ENCODE results near the gene SRD5A2. TPM values are rescaled to one million over a fixed set of nuclear protein-coding genes. Genes with fewer than 3 reads are reported as not detected.

The SRD5A2 gene
- total and polyA plus RNA-seq, 2 experiments from 2014 or later, result not detected

- in situ Hi-C loops (cut with MboI), result no loop called here
- Histone ChIP-seq H3F3A (ENCODE audit: insufficient read depth) (no peaks in the 10 kb centered on the region), H3K4me1 (ENCODE audit: insufficient read depth) (no peaks in the 10 kb centered on the region), H3K4me3 (no peak overlapping the region), H3K4me2 (ENCODE audit: unreplicated experiment) (no peak overlapping the region), H2AFZ (no peak overlapping the region), H3K27ac (no peak overlapping the region), H3K9ac (no peak overlapping the region), H3K36me3 (ENCODE audit: low read depth) (no peaks in the 10 kb centered on the region), H4K20me1 (ENCODE audit: insufficient read depth) (no peaks in the 10 kb centered on the region), H3K79me2 (ENCODE audit: insufficient read depth) (no peaks in the 10 kb centered on the region), H3K9me2 (ENCODE audit: insufficient read depth) (no peaks in the 10 kb centered on the region), H3K27me3 (replicated peaks; ENCODE audit: insufficient read depth) (0 out of 2 replicates have a peak, but pooled peaks cover 3% of the 10 kb centered on the region), H3K9me3 (ENCODE audit: low read depth) (no peaks in the 10 kb centered on the region)
- 85 to 88% methylated on average over 15 of the region's 15 CpGs for WGBS, 2 experiments (ENCODE audit: low coverage in 1 of 2, low lambda C conversion rate in 2 of 2, missing lambda C conversion rate in 2 of 2)
- TF ChIP-seq EZH2phosphoT487 (IDR thresholded peaks at IDR 0.05; ENCODE audit: insufficient read depth, low read depth) (no peak), EZH2 (IDR thresholded peaks at IDR 0.05; ENCODE audit: insufficient read depth, poor library complexity, severe bottlenecking) (no peak)
- DNase-seq, result no peak
Measured at GRCh38 chr2:31526946-31527732, 53.6 kb downstream of the SRD5A2 start.

GRCh38 chr2:31525876-31526275, 54.9 kb downstream of the SRD5A2 start:
- 0 out of 2 replicates have a peak, but pooled peaks cover 3% of the 10 kb centered on the region for H3K27me3 ChIP-seq (replicated peaks; ENCODE audit: insufficient read depth)
- no peaks in the 10 kb centered on the region for H3K36me3 ChIP-seq (ENCODE audit: low read depth)
- no peaks in the 10 kb centered on the region for H3K9me2 ChIP-seq (ENCODE audit: insufficient read depth)
- no peaks in the 10 kb centered on the region for H3F3A ChIP-seq (ENCODE audit: insufficient read depth)
- no peak for TF ChIP-seq EZH2 (IDR thresholded peaks at IDR 0.05; ENCODE audit: insufficient read depth, poor library complexity, severe bottlenecking)
- no peak for TF ChIP-seq EZH2phosphoT487 (IDR thresholded peaks at IDR 0.05; ENCODE audit: insufficient read depth, low read depth)
- H3K4me2 ChIP-seq (ENCODE audit: unreplicated experiment), result no peak overlapping the region
- H3K4me1 ChIP-seq (ENCODE audit: insufficient read depth), result no peaks in the 10 kb centered on the region
- DNase-seq, result no peak
- WGBS, 2 experiments (ENCODE audit: low coverage in 1 of 2, low lambda C conversion rate in 2 of 2, missing lambda C conversion rate in 2 of 2), result 64 to 67% methylated on average over 5 of the region's 5 CpGs
- no peak overlapping the region for H2AFZ ChIP-seq
- H3K4me3 ChIP-seq, result no peak overlapping the region
- no peak overlapping the region for H3K9ac ChIP-seq
- H3K27ac ChIP-seq, result no peak overlapping the region
- H3K9me3 ChIP-seq (ENCODE audit: low read depth), result no peaks in the 10 kb centered on the region
- no peaks in the 10 kb centered on the region for H4K20me1 ChIP-seq (ENCODE audit: insufficient read depth)
- no peaks in the 10 kb centered on the region for H3K79me2 ChIP-seq (ENCODE audit: insufficient read depth)
- in situ Hi-C loops (cut with MboI), result no loop called here

GRCh38 chr2:31524592-31524991, 56.1 kb downstream of the SRD5A2 start:
- Histone ChIP-seq H3K9me3 (ENCODE audit: low read depth) (no peaks in the 10 kb centered on the region), H3F3A (ENCODE audit: insufficient read depth) (no peaks in the 10 kb centered on the region), H2AFZ (no peak overlapping the region), H3K36me3 (ENCODE audit: low read depth) (no peaks in the 10 kb centered on the region), H3K9me2 (ENCODE audit: insufficient read depth) (no peaks in the 10 kb centered on the region), H3K4me1 (ENCODE audit: insufficient read depth) (no peaks in the 10 kb centered on the region), H3K27ac (no peak overlapping the region), H4K20me1 (ENCODE audit: insufficient read depth) (no peaks in the 10 kb centered on the region), H3K9ac (no peak overlapping the region), H3K4me3 (no peak overlapping the region), H3K4me2 (ENCODE audit: unreplicated experiment) (no peak overlapping the region), H3K27me3 (replicated peaks; ENCODE audit: insufficient read depth) (no peaks in the 10 kb centered on the region), H3K79me2 (ENCODE audit: insufficient read depth) (no peaks in the 10 kb centered on the region)
- WGBS, 2 experiments (ENCODE audit: low coverage in 1 of 2, low lambda C conversion rate in 2 of 2, missing lambda C conversion rate in 2 of 2), result 94 to 95% methylated on average over 4 of the region's 4 CpGs
- no peak for DNase-seq
- in situ Hi-C loops (cut with MboI), result no loop called here
- TF ChIP-seq EZH2 (IDR thresholded peaks at IDR 0.05; ENCODE audit: insufficient read depth, poor library complexity, severe bottlenecking) (no peak), EZH2phosphoT487 (IDR thresholded peaks at IDR 0.05; ENCODE audit: insufficient read depth, low read depth) (no peak)

GRCh38 chr2:31523871-31524492, 56.8 kb downstream of the SRD5A2 start:
- Histone ChIP-seq H3K36me3 (ENCODE audit: low read depth) (no peaks in the 10 kb centered on the region), H3K79me2 (ENCODE audit: insufficient read depth) (no peaks in the 10 kb centered on the region), H3K27ac (no peak overlapping the region), H3K4me2 (ENCODE audit: unreplicated experiment) (no peak overlapping the region), H3K9ac (no peak overlapping the region), H4K20me1 (ENCODE audit: insufficient read depth) (no peaks in the 10 kb centered on the region), H2AFZ (0 out of 2 replicates have a peak overlapping the region, but pooled peaks have one; percentile 30), H3K9me3 (ENCODE audit: low read depth) (no peaks in the 10 kb centered on the region), H3K4me3 (no peak overlapping the region), H3F3A (ENCODE audit: insufficient read depth) (no peaks in the 10 kb centered on the region), H3K27me3 (replicated peaks; ENCODE audit: insufficient read depth) (no peaks in the 10 kb centered on the region), H3K4me1 (ENCODE audit: insufficient read depth) (no peaks in the 10 kb centered on the region), H3K9me2 (ENCODE audit: insufficient read depth) (no peaks in the 10 kb centered on the region)
- in situ Hi-C loops (cut with MboI), result no loop called here
- TF ChIP-seq EZH2phosphoT487 (IDR thresholded peaks at IDR 0.05; ENCODE audit: insufficient read depth, low read depth), result no peak
- no peak for TF ChIP-seq EZH2 (IDR thresholded peaks at IDR 0.05; ENCODE audit: insufficient read depth, poor library complexity, severe bottlenecking)
- 20 to 23% methylated on average over 8 of the region's 8 CpGs for WGBS, 2 experiments (ENCODE audit: low coverage in 1 of 2, low lambda C conversion rate in 2 of 2, missing lambda C conversion rate in 2 of 2)
- peak; percentile 61 for DNase-seq
